Measurements from ENCODE around the gene ARHGAP1.
A peak's percentile ranks its signal among the peaks of the same experiment; 100 is the strongest.

Gene ARHGAP1

GRCh38 chr11:46655631-46656030 lies 44.8 kb downstream of the ARHGAP1 start:
- no peak overlapping the region for H3K4me3 ChIP-seq (ENCODE audit: insufficient read length, low read depth)
- H3K36me3 ChIP-seq (ENCODE audit: insufficient read depth, insufficient read length, low read length): peaks cover 84% of the 10 kb centered on the region
- no peak overlapping the region for H3K9ac ChIP-seq (ENCODE audit: insufficient read length, low read depth)
- no peak for TF ChIP-seq ZNF274 (IDR thresholded peaks at IDR 0.05; ENCODE audit: low read depth, low read length)
- no peak for TF ChIP-seq YY1 (IDR thresholded peaks at IDR 0.05; ENCODE audit: insufficient read depth, insufficient read length)
- TF ChIP-seq SUZ12 (IDR thresholded peaks at IDR 0.05; ENCODE audit: extremely low read depth, insufficient read depth, insufficient read length): no peak
- H3K27me3 ChIP-seq (ENCODE audit: insufficient read depth, insufficient read length): no peaks in the 10 kb centered on the region
- H3K9me3 ChIP-seq (ENCODE audit: insufficient read depth, low read length): no peaks in the 10 kb centered on the region
- DNase-seq (ENCODE audit: low read depth, low spot score): no peak
- no peaks in the 10 kb centered on the region for H3K4me1 ChIP-seq (ENCODE audit: insufficient read depth, insufficient read length)

GRCh38 chr11:46649180-46649738 lies 51.2 kb downstream of the ARHGAP1 start:
- no peaks in the 10 kb centered on the region for H3K4me1 ChIP-seq (ENCODE audit: insufficient read depth, insufficient read length)
- no peaks in the 10 kb centered on the region for H3K9me3 ChIP-seq (ENCODE audit: insufficient read depth, low read length)
- H3K4me3 ChIP-seq (ENCODE audit: insufficient read length, low read depth): no peak overlapping the region
- no peak overlapping the region for H3K9ac ChIP-seq (ENCODE audit: insufficient read length, low read depth)
- peaks cover 74% of the 10 kb centered on the region for H3K36me3 ChIP-seq (ENCODE audit: insufficient read depth, insufficient read length, low read length)
- H3K27me3 ChIP-seq (ENCODE audit: insufficient read depth, insufficient read length): no peaks in the 10 kb centered on the region
- DNase-seq (ENCODE audit: low read depth, low spot score): peak; percentile 43
- TF ChIP-seq SUZ12 (IDR thresholded peaks at IDR 0.05; ENCODE audit: extremely low read depth, insufficient read depth, insufficient read length) (no peak), YY1 (IDR thresholded peaks at IDR 0.05; ENCODE audit: insufficient read depth, insufficient read length) (no peak), ZNF274 (IDR thresholded peaks at IDR 0.05; ENCODE audit: low read depth, low read length) (no peak)

GRCh38 chr11:46643986-46644385 lies 56.4 kb downstream of the ARHGAP1 start:
- TF ChIP-seq SUZ12 (IDR thresholded peaks at IDR 0.05; ENCODE audit: extremely low read depth, insufficient read depth, insufficient read length) (no peak), YY1 (IDR thresholded peaks at IDR 0.05; ENCODE audit: insufficient read depth, insufficient read length) (no peak), ZNF274 (IDR thresholded peaks at IDR 0.05; ENCODE audit: low read depth, low read length) (no peak)
- Histone ChIP-seq H3K9ac (ENCODE audit: insufficient read length, low read depth) (no peak overlapping the region), H3K4me3 (ENCODE audit: insufficient read length, low read depth) (no peak overlapping the region), H3K4me1 (ENCODE audit: insufficient read depth, insufficient read length) (no peaks in the 10 kb centered on the region), H3K36me3 (ENCODE audit: insufficient read depth, insufficient read length, low read length) (peaks cover 58% of the 10 kb centered on the region), H3K27me3 (ENCODE audit: insufficient read depth, insufficient read length) (no peaks in the 10 kb centered on the region), H3K9me3 (ENCODE audit: insufficient read depth, low read length) (peaks cover 6% of the 10 kb centered on the region; the same call in 1 of the 2 replicates)
- no peak for DNase-seq (ENCODE audit: low read depth, low spot score)

- TF ChIP-seq YY1 (IDR thresholded peaks at IDR 0.05; ENCODE audit: insufficient read depth, insufficient read length) (no peak), ZNF274 (IDR thresholded peaks at IDR 0.05; ENCODE audit: low read depth, low read length) (no peak), SUZ12 (IDR thresholded peaks at IDR 0.05; ENCODE audit: extremely low read depth, insufficient read depth, insufficient read length) (no peak)
- Histone ChIP-seq H3K27me3 (ENCODE audit: insufficient read depth, insufficient read length) (no peaks in the 10 kb centered on the region), H3K36me3 (ENCODE audit: insufficient read depth, insufficient read length, low read length) (peaks cover 58% of the 10 kb centered on the region), H3K4me1 (ENCODE audit: insufficient read depth, insufficient read length) (no peaks in the 10 kb centered on the region), H3K4me3 (ENCODE audit: insufficient read length, low read depth) (no peak overlapping the region), H3K9ac (ENCODE audit: insufficient read length, low read depth) (no peak overlapping the region), H3K9me3 (ENCODE audit: insufficient read depth, low read length) (peaks cover 6% of the 10 kb centered on the region; the same call in 1 of the 2 replicates)
- DNase-seq (ENCODE audit: low read depth, low spot score): no peak
Observed at GRCh38 chr11:46643531-46643930, 56.9 kb downstream of the ARHGAP1 start.

GRCh38 chr11:46642627-46643335 lies 57.6 kb downstream of the ARHGAP1 start:
- no peaks in the 10 kb centered on the region for H3K4me1 ChIP-seq (ENCODE audit: insufficient read depth, insufficient read length)
- H3K36me3 ChIP-seq (ENCODE audit: insufficient read depth, insufficient read length, low read length): peaks cover 57% of the 10 kb centered on the region
- H3K9ac ChIP-seq (ENCODE audit: insufficient read length, low read depth): no peak overlapping the region

GRCh38 chr11:46641639-46642038 lies 58.8 kb downstream of the ARHGAP1 start:
- Histone ChIP-seq H3K36me3 (ENCODE audit: insufficient read depth, insufficient read length, low read length) (peaks cover 51% of the 10 kb centered on the region), H3K9ac (ENCODE audit: insufficient read length, low read depth) (no peak overlapping the region), H3K4me1 (ENCODE audit: insufficient read depth, insufficient read length) (no peaks in the 10 kb centered on the region), H3K27me3 (ENCODE audit: insufficient read depth, insufficient read length) (no peaks in the 10 kb centered on the region), H3K4me3 (ENCODE audit: insufficient read length, low read depth) (no peak overlapping the region), H3K9me3 (ENCODE audit: insufficient read depth, low read length) (peaks cover 6% of the 10 kb centered on the region; the same call in 1 of the 2 replicates)
- TF ChIP-seq SUZ12 (IDR thresholded peaks at IDR 0.05; ENCODE audit: extremely low read depth, insufficient read depth, insufficient read length): no peak
- TF ChIP-seq ZNF274 (IDR thresholded peaks at IDR 0.05; ENCODE audit: low read depth, low read length): no peak
- no peak for TF ChIP-seq YY1 (IDR thresholded peaks at IDR 0.05; ENCODE audit: insufficient read depth, insufficient read length)
- DNase-seq (ENCODE audit: low read depth, low spot score): no peak

More at GRCh38 chr11:46642627-46643335, 57.6 kb downstream of the ARHGAP1 start:
- Histone ChIP-seq H3K4me3 (ENCODE audit: insufficient read length, low read depth) (no peak overlapping the region), H3K9me3 (ENCODE audit: insufficient read depth, low read length) (peaks cover 6% of the 10 kb centered on the region; the same call in 1 of the 2 replicates), H3K27me3 (ENCODE audit: insufficient read depth, insufficient read length) (no peaks in the 10 kb centered on the region)
- TF ChIP-seq ZNF274 (IDR thresholded peaks at IDR 0.05; ENCODE audit: low read depth, low read length) (no peak), SUZ12 (IDR thresholded peaks at IDR 0.05; ENCODE audit: extremely low read depth, insufficient read depth, insufficient read length) (no peak), YY1 (IDR thresholded peaks at IDR 0.05; ENCODE audit: insufficient read depth, insufficient read length) (no peak)
- no peak for DNase-seq (ENCODE audit: low read depth, low spot score)

- Histone ChIP-seq H3K4me3 (ENCODE audit: insufficient read length, low read depth) (no peak overlapping the region), H3K36me3 (ENCODE audit: insufficient read depth, insufficient read length, low read length) (peaks cover 44% of the 10 kb centered on the region), H3K9ac (ENCODE audit: insufficient read length, low read depth) (no peak overlapping the region), H3K27me3 (ENCODE audit: insufficient read depth, insufficient read length) (no peaks in the 10 kb centered on the region), H3K9me3 (ENCODE audit: insufficient read depth, low read length) (peaks cover 6% of the 10 kb centered on the region; the same call in 1 of the 2 replicates), H3K4me1 (ENCODE audit: insufficient read depth, insufficient read length) (no peaks in the 10 kb centered on the region)
- TF ChIP-seq SUZ12 (IDR thresholded peaks at IDR 0.05; ENCODE audit: extremely low read depth, insufficient read depth, insufficient read length) (no peak), ZNF274 (IDR thresholded peaks at IDR 0.05; ENCODE audit: low read depth, low read length) (no peak), YY1 (IDR thresholded peaks at IDR 0.05; ENCODE audit: insufficient read depth, insufficient read length) (no peak)
- no peak for DNase-seq (ENCODE audit: low read depth, low spot score)
Observed at GRCh38 chr11:46640036-46640788, 60.2 kb downstream of the ARHGAP1 start.
